ENCODE results near the gene PDHA1.

PDHA1 gene

GRCh38 chrX:19343535-19344408 lies at the start of gene PDHA1:
PDHA1 (plus strand) TSS chrX:19343927; CDS start chrX:19344038, 111 bp downstream.
- DNase-seq (ENCODE audit: low spot score), result peak; percentile 91

- DNase-seq (ENCODE audit: low spot score), result no peak
Observed at GRCh38 chrX:19303256-19303880, 40.4 kb upstream of the PDHA1 start.

- no peak for DNase-seq (ENCODE audit: low spot score)
Observed at GRCh38 chrX:19326567-19326966, 17.2 kb upstream of the PDHA1 start.

GRCh38 chrX:19331831-19332230 lies 11.9 kb upstream of the PDHA1 start:
- no peak for DNase-seq (ENCODE audit: low spot score)

- no peak for DNase-seq (ENCODE audit: low spot score)
Observed at GRCh38 chrX:19332983-19333382, 10.7 kb upstream of the PDHA1 start.

GRCh38 chrX:19334945-19335626 lies 8.6 kb upstream of the PDHA1 start:
- no peak for DNase-seq (ENCODE audit: low spot score)

GRCh38 chrX:19342331-19342906 lies 1.3 kb upstream of the PDHA1 start:
- no peak for DNase-seq (ENCODE audit: low spot score)

- no peak for DNase-seq (ENCODE audit: low spot score)
Observed at GRCh38 chrX:19343085-19343534, 617 bp upstream of the PDHA1 start.

GRCh38 chrX:19344661-19345060 lies 934 bp downstream of the PDHA1 start:
- no peak for DNase-seq (ENCODE audit: low spot score)

GRCh38 chrX:19347916-19348315 lies 4.2 kb downstream of the PDHA1 start:
- DNase-seq (ENCODE audit: low spot score), result no peak

- no peak for DNase-seq (ENCODE audit: low spot score)
Observed at GRCh38 chrX:19349264-19349663, 5.5 kb downstream of the PDHA1 start.

GRCh38 chrX:19350941-19351384 lies 7.2 kb downstream of the PDHA1 start:
- DNase-seq (ENCODE audit: low spot score), result no peak

- no peak for DNase-seq (ENCODE audit: low spot score)
Observed at GRCh38 chrX:19354625-19355024, 10.9 kb downstream of the PDHA1 start.

GRCh38 chrX:19358521-19358920 lies 14.8 kb downstream of the PDHA1 start:
- DNase-seq (ENCODE audit: low spot score), result no peak

GRCh38 chrX:19360903-19361302 lies 17.2 kb downstream of the PDHA1 start:
- DNase-seq (ENCODE audit: low spot score), result no peak

GRCh38 chrX:19361701-19362100 lies 18.0 kb downstream of the PDHA1 start:
- no peak for DNase-seq (ENCODE audit: low spot score)

GRCh38 chrX:19368576-19368975 lies 24.8 kb downstream of the PDHA1 start:
- no peak for DNase-seq (ENCODE audit: low spot score)

GRCh38 chrX:19370061-19370460 lies 26.3 kb downstream of the PDHA1 start:
- DNase-seq (ENCODE audit: low spot score), result no peak

GRCh38 chrX:19372170-19372546 lies 28.4 kb downstream of the PDHA1 start:
- DNase-seq (ENCODE audit: low spot score), result peak; percentile 54

GRCh38 chrX:19372547-19373331 lies 29.0 kb downstream of the PDHA1 start:
- no peak for DNase-seq (ENCODE audit: low spot score)

GRCh38 chrX:19373351-19373891 lies 29.7 kb downstream of the PDHA1 start:
- DNase-seq (ENCODE audit: low spot score), result no peak
